HK-2 (cell line): Measurements from ENCODE around the gene CBLC.
A peak's percentile ranks its signal among the peaks of the same experiment; 100 is the strongest.

ENCODE experiments used
- DNase-seq: peaks from one replicate; pipeline ENCODE4 v3.0.0-alpha.2; 2018; ENCODE audit not compliant: unreplicated experiment

CBLC gene, protein sequence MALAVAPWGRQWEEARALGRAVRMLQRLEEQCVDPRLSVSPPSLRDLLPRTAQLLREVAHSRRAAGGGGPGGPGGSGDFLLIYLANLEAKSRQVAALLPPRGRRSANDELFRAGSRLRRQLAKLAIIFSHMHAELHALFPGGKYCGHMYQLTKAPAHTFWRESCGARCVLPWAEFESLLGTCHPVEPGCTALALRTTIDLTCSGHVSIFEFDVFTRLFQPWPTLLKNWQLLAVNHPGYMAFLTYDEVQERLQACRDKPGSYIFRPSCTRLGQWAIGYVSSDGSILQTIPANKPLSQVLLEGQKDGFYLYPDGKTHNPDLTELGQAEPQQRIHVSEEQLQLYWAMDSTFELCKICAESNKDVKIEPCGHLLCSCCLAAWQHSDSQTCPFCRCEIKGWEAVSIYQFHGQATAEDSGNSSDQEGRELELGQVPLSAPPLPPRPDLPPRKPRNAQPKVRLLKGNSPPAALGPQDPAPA

DNA sequence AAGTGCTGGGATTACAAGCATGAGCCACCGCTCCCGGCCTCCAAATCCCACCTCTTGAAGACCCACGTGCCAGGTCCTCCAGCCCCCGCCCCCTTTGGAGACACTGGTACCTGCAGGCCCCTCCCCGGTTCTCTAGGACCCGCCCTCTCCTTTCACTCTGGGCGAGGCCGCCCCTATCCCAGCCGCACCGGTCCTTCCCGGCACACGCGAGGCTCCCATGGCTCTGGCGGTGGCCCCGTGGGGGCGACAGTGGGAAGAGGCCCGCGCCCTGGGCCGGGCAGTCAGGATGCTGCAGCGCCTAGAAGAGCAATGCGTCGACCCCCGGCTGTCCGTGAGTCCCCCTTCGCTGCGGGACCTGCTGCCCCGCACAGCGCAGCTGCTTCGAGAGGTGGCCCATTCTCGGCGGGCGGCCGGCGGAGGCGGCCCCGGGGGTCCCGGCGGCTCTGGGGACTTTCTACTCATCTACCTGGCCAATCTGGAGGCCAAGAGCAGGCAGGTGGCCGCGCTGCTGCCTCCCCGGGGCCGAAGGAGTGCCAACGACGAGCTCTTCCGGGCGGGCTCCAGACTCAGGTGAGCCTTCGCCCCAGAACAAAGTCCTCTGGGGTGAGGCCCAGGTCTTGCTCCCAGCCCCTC is at the start of gene CBLC:
CBLC (plus strand) TSS at position 176 of the 633 bp plus-strand sequence; CDS start at position 218, 42 bp downstream.
- DNase-seq = no peak

DNA sequence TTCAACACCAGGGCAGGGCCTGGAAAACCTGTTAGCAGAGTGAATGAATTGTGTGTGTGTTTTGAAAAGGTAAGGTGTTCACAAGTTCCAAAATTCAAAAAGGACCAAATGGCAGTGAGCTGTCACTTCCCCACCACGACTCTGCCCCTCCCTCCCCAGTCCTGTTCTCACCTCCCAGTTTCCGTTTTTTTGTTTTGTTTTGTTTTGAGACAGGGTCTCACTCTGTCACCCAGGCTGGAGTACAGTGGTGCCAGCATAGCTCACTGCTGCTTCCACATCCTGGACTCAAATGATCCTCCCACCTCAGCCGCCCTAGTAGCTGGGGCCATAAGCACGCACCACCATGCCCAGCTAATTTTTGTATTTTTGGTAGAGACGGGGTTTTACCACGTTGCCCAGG is 49.5 kb upstream of the CBLC start:
- DNase-seq = no peak

DNA sequence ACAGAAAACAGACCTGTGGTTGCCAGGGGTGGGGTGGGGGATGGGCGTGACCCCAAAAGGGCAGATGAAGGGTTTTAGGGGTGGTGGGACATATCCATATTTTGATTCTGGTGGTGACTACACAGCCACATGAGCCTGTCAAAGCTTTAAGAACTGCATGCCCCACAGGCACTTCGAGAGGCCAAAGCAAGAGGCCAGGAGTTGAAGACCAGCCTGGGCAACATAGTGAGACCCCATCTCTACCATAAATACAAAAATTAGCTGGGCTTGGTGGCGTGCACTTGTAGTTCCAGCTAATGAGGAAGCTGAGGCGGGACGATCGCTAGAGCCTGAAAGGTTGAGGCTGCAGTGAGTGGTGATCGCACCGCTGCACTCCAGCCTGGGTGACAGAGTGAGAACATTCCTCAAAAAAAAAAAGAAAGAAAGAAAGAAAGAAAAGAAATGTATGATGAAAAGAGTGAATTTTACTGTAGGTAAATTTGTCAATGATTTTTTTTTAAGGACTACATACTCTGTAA is 48.1 kb upstream of the CBLC start:
- DNase-seq = no peak

DNA sequence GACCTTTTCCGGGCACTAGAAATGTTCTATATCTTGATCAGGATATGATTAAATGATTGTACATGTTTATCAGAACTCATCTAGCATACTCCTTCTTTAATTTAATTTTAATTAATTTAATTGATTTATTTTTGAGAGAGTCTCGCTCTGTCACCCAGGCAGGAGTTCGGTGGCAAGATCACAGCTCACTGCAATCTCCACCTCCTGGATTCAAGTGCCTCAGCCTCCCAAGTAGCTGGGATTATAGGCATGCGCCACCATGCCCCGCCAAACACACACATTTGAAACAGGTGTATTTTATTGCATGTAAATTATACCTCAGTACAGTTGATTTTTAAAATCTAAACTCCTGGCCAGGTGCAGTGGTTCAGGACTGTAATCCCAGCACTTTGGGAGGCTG is 46.6 kb upstream of the CBLC start:
- no peak for DNase-seq

DNA sequence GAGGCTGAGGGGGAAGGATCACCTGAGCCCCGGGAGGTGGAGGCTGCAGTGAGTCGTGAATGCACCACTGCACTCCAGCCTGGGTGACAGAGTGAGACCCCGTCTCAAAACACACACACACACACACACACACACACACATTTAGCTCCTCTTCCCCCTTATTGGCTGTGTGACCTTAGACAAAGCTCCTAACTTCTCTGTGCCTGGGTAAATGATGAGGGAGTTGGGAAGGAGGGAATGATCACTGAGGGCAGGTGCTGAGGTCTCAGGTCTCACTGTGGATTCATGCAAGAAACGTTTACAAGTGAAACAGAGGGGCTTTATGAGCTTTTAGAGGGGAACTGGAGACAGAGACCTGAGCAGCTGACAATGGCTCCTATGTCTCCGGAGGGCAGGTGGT is 46.1 kb upstream of the CBLC start:
- no peak for DNase-seq

DNA sequence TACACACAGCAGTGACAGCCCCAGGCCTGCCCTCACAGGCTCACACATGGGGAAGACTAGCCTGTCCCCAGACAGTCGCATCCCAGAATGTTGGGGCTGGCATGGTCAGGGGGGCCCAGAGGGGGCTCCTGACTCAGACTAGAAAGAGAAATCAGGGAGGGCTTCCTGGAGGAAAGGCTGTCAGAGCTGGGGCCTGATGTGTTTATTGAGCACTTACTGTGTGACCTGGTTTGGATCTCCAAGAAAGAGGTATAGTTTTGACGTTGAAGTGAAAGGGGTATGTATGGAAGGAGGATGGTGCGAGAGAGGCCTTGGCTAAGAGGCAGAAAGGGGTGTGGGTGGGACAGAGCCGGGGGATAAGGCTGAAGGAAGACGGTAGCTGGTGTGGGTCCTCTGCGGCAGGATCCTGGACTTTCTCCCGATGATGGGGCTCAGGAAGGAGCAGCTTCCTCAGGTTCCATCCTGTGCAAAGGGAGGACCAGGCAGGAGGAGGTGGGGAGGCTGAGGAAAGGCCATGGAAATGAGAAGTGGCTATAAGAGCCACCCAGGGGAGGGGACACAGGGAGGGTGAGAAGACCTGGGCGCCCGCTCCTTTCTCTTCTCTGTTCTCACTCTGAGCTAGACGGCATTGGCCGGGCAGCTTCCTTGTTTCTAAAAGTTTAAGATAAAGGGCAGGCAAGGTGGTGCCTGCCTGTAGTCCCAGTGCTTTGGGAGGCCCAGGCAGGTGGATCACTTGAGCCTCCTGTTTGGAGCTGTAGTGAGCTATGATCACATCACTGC is 45.3 kb upstream of the CBLC start:
- no peak for DNase-seq

DNA sequence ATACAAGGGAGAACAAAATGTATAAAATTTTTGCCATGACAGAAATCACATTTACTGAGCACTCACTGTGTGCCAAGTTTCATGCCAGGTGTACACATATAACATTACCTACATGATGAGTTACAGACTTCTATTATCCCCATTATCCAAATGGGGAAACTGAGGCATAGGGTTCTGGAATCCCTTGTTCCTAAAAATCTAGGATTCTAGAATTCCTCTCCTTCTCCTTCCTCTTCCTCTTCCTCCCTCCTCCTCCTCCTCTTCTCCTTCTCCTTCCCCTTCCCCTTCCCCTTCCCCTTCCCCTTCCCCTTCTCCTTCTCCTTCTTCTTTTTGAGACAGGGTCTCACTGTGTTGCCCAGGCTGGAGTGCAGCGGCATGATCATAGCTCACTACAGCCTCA is 43.3 kb upstream of the CBLC start:
- DNase-seq = no peak

DNA sequence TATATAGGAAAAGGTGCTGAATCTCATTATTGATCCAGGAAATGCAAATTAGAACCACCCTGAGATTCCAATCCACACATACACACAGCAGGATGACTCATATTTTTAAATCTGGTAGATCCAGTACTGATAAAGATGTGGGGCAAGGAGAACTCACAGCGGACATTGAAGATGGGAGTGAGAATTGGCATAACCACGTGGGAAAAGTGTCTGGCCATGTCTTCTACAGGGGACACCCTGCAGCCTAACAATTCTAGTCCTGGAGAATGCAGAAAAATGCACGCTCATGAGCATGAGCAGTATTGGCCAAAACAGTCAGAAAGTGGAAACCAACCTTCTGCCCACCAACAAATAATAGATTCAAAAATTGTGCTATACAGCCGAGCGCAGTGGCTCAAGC is 42.7 kb upstream of the CBLC start:
- no peak for DNase-seq

DNA sequence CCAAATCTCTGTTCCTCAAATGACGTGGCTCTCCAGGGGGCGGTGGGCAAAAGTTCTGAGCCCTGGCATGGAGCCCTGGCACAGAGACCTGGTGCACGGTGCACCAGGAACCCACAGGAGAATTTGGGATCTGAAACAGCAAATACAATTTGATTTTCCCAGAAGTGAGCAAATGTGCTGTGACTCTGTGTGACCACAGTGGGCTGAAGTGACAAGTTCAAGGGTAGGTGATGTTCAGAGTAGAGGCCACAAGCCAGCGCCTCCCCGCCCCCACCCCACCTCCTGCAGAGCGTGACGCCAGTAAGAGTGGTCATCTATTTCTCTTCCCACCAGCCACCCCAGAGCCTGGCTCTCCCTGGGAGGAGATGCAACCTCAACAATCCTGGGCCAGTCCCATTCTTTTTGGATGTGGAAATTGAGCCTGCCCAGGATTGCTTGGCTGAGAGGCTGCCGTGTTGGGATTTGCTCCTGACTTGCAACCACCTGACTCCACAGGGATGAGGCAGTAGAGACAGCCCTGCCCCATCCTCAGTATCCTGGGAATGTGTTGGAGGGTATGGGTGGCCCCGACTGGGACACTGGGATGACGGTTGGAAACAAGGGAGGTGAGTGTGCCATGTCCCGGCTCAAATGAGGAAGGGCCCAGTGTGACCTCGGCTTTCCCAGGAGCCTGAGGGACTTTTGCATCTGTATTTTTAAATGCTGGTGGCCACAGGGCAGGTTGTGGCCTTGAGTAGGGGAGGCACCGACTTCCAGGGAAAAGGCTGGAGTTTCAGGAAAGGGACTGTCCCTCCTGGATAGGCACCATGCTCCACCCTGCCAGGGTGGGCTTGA is 40.2 kb upstream of the CBLC start:
- DNase-seq = peak; percentile 79

DNA sequence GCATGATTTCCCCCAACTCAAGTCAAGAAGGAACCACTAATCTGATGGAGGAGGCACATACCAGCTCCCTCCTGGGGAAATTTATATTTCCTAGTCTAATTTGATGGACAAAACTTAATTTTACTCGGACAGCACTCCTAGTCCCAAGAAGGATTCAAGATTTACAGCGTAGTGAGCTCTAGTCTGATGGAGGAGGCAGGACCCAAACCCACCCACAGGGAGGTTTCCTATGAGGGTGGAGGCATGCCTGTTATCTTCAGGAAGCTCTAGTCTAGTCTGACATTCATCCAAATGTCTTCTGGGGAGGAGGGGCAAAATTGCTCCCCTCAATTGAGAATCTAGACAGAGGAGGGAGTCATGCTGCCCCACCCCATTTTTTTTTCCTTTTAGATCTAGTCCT is 39.6 kb upstream of the CBLC start:
- no peak for DNase-seq

DNA sequence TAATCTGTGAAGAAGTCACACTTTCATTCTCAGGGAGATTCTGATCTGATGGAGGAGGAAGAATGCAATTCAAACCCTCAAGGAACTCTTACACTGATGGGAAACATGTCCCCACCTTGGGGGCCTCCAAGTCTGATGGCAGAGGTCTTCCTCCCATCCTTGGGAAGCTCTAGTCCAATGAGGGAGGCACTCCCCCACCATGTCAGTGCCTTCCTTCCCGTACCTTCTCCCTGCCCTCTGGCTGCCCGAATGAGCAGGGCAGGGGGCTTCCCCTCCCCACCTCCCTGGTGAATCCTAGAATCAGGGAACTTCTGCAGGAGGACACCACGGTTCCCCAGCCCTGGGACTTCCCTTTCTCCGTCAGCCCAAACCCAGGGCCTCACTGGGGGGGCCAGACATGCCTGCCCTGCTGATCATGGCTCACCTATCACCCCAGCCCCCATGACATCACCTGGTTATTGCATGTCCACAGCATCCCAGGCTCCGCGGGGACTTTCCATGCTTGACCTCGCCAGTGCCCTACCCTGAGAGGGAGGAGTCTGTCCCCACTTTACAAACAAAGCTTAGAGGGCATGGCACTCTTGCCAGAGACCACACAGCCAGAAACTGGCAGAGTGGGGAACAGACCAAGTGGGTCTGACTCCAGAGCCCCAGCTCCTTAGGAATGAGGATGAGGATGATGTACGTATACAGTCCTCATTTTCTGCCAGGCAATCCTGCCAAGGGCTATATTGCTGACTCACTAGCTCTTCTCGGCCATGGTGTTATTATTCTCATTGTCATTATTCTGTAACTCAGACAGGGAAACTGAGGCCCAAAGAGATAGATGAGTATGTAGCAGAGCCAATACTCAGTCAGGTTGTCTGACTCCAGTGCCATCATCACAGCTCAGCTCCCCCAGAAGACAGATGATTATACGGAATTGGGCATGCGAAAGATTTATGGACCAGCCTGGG is 38.8 kb upstream of the CBLC start:
- peak; percentile 79 for DNase-seq

DNA sequence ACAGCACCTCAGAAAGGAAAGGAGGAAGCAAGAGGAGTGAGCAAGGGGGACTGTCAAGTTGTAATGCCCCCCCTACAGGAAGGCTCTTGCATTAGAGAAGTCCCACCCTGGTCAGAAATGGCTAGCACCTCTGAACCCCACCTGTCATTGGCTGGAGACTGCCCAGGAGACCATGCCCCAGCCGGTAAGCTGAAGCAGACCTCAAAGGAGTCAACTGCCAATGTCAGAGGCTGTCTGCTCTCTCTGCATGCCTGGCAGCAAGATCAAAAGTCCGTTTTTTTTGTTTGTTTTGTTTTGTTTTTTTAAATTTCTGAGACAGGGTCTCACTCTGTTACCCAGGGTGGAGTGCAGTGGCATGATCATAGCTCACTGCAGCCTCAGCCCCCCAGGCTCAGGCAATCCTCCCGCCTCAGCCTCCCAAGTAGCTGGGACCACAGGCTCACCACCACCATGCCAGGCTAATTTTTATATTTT is 37.3 kb upstream of the CBLC start:
- no peak for DNase-seq

DNA sequence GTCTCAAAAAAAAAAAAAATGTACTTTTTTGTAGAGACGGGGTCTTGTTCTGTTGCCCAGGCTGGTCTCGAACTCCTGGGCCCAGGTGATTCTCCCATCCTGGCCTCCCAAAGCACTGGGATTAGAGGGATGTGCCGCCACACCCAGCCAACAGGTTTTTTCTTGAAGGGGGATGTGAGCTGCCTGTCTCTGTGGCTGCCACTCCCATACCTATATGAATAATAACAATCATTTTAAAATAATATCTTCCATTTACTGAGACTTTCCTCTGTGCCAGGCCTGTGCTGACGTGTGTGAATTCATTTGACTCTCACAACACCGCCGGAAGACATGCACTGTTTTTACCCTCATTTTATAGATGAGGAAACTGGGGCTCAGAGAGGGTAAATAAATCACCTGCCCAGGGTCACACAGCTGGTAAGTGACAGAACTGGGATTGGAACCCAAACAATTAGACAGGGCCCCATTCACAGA is 36.4 kb upstream of the CBLC start:
- DNase-seq = no peak

DNA sequence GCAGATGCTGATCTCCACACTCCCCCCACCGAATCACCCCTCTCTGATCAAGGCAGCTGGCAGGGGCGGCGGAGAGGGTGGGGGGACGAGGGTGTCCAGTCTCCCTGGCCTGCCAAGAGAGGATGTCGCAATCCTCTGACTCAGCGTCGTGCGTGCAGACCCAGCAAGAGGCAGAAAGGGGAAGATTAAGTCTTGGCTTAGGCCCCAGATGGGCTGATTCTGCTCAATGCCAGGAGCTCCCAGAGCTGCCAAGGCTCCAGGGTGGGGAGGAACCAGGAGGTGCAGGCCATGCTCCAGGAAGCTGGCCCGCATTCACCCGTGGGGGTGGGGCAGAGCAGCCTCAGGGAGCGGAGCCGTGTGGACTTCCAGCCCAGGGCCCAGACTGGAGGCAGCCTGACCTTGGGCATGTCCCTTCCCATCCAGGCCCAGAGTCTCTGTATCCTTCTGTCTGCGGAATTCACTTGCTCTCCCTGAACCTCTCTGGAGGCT is 35.8 kb upstream of the CBLC start:
- DNase-seq = peak; percentile 96

DNA sequence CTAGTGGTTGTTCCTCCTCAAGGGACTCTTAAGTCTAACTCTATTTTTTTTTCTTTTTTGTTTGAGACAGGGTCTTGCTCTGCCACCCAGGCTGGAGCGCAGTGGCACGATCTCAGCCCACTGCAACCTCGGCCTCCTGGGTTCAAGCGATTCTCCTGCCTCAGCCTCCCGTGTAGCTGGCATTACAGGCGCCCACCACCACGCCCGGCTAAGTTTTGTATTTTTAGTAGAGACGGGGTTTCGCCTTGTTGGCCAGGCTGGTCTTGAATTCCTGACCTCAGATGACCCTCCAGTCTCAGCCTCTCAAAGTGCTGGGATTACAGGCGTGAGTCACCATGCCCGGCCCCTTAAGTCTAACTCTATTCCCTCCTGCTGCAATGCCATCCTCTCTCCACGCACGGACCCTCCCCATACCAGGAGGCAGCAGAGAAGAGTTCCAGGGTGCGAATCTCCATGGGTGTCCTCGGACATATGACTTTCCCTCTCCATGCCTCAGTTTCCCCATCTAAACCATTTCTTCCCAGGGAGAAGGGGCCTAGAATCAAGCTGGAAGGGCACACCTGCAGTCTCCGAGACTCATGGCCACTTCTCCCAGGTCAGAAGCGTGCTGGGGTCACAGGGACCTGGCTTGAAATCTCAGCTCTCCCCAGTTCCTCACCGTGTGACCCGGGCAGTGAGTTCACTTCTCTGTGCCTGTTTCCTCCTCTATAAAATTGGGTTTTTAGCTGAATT is 35.2 kb upstream of the CBLC start:
- DNase-seq = peak; percentile 59

DNA sequence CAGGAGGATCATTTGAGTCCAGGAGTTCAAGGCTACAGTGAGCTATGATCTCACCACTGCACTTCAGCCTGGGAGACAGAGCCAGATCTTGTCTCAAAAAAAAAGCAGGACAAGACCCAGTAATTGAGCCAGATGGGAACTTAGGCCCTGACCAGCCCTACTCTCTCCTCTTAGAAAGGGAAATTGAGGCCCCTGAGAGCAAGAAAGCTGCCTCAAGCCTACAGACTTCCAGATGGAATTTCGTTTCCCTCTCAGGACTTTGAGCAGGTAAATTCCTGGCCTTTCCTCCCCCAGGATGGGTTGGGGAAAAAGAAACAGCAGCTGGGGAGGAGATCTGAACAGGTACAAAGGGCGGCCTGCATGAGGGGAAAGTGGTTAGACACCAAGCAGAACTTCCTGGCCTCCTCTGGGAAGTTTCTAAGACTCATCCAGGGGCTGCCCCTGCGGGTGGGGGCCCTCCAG is 32.8 kb upstream of the CBLC start:
- DNase-seq = no peak

DNA sequence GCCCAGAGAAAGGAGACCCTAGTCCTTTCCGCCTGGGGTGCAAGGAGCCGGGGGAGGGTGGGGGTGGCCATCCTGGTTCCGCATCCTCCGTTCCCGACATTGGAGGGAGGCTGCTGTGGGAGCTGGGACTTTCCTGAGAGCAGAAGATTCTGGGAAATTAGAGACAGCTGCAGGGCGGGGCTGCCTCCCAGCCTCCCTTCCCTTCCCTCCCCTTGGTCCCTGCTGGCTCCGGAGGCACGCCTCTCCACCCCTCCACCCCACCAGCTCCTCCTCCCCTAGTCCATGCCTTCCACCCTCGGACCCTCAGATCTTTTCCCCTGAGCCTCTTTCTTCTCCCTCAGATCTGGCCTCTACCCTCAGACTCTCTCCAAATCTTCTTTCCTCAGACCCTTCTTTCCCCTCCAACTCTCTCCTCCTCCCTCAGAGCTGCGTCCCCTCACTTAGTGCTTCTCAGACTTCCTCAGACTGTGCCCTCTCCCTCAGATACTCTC is 32.3 kb upstream of the CBLC start:
- peak; percentile 61 for DNase-seq

DNA sequence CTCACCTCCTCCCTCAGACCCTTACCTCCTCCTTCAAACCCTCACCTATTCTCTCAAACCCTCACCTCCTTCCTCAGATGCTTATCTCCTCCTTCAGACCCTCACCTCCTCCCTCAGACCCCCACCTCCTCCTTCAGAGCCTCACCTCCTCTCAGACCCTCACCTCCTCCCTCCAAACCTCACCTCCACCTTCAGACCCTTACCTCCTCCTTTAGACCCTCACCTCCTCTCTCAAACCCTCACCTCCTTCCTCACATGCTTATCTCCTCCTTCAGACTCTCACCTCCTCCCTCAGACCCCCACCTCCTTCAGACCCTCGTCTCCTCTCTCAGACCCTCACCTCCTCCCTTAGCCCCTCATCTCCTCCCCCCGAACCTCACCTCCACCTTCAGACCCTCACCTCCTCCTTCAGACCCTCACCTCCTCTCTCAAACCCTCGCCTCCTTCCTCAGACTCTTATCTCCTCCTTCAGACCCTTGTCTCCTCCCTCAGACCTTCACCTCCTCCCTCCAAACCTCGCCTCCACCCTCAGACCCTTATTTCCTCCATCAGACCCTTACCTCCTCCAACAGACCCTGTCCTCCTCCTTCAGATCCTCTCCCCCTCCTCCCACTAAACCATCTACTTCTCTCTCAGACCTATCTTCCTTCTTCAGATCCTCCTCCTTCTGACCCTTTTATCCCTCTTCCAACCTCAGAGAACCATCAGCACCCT is 31.6 kb upstream of the CBLC start:
- no peak for DNase-seq
